K562 (cell line): ENCODE results near the gene VSIG4. TPM values are rescaled to one million over a fixed set of nuclear protein-coding genes. Genes with fewer than 3 reads are reported as not detected.

Source experiments
- CBFA2T3 ChIP-seq: fragments of 450-650 bp; IDR thresholded peaks from 2 replicates; pipeline ENCODE4 v1.6.1; 2017
- EZH2 ChIP-seq: IDR thresholded peaks from 2 replicates; pipeline ENCODE4 v1.6.1; 2012; ENCODE audit warnings: low read depth, mild to moderate bottlenecking, inconsistent platforms, low read length, borderline replicate concordance
- HDAC2 ChIP-seq: fragments of 450-650 bp; IDR thresholded peaks from 2 replicates; pipeline ENCODE4 v1.6.1; 2016; ENCODE audit warnings: mild to moderate bottlenecking
- HSF4 ChIP-seq: fragments of 250-450 bp; sonication (Bioruptor Pico); IDR thresholded peaks from 2 replicates; pipeline ENCODE4 v2.1.2; 2022; ENCODE audit warnings: mild to moderate bottlenecking, moderate library complexity, borderline replicate concordance
- POLR2H ChIP-seq: IDR thresholded peaks from 2 replicates; pipeline ENCODE4 v1.6.1; 2016; ENCODE audit warnings: missing genetic modification characterization, low read depth, mild to moderate bottlenecking, control low read depth, missing compliant biosample characterization, moderate library complexity
- RAD21 ChIP-seq, 2 experiments: fragments of 250-450 bp in 1 of 2; fragments of 450-650 bp in 1 of 2; sonication (Bioruptor Pico) in 1 of 2; formaldehyde crosslinking in 1 of 2; IDR thresholded peaks in 1 of 2; conservative IDR thresholded peaks in 1 of 2; 2 replicates each; pipeline versions ENCODE4 v1.4.0 to v1.8.0; 2020 to 2022; ENCODE audit warnings: mild to moderate bottlenecking in 2 of 2, moderate library complexity in 1 of 2
- SRSF7 ChIP-seq: fragments of 200-400 bp; formaldehyde crosslinking; optimal IDR thresholded peaks from 2 replicates; pipeline ENCODE3; 2017; ENCODE audit warnings: mild to moderate bottlenecking, low read depth, low read length
- THRAP3 ChIP-seq: fragments of 450-650 bp; IDR thresholded peaks from 2 replicates; pipeline ENCODE4 v1.6.1; 2016; ENCODE audit warnings: mild to moderate bottlenecking, inconsistent platforms, borderline replicate concordance
- polyA plus RNA-seq, 8 experiments: library from polyadenylated mRNA; depleted of rRNA in 4 of 8; stranded (reverse) in 5 of 8; unstranded in 3 of 8; fragments of >200 nt; fragmentation: Nextera tagmentation in 2 of 8; fragmentation: Illumina TruSeq in 1 of 8; extraction: Ambion mirVana in 2 of 8; extraction: Trizol in 1 of 8; gene quantifications; 2 replicates each; pipeline versions ENCODE4 v1.2.1 to v1.2.3, GENCODE V29; 2011 to 2014; ENCODE audit warnings: inconsistent platforms in 1 of 8, missing spikeins in 1 of 8
- total RNA-seq, 7 experiments: library from RNA; depleted of rRNA in 6 of 7; stranded (reverse); fragments of >200 nt in 6 of 7; fragmentation: Illumina TruSeq in 2 of 7; extraction: Trizol in 2 of 7; gene quantifications; 2 replicates each; pipeline versions ENCODE4 v1.2.1 to v1.2.3, GENCODE V29; 2011 to 2021; ENCODE audit warnings: low replicate concordance in 1 of 7
- TF ChIP-seq, protein P1 (sequence below): sonication (generic); formaldehyde crosslinking; IDR thresholded peaks from 2 replicates; pipeline ENCODE4 v1.8.1; 2023; ENCODE audit warnings: mild to moderate bottlenecking, missing genetic modification reagents
- TF ChIP-seq, protein P2 (sequence below): fragments of 450-650 bp; formaldehyde crosslinking; IDR thresholded peaks from 2 replicates; pipeline ENCODE4 v1.4.0; 2022; ENCODE audit warnings: missing genetic modification characterization
- TF ChIP-seq, protein P3 (sequence below): fragments of 250-450 bp; sonication (Bioruptor Pico); IDR thresholded peaks from 2 replicates; pipeline ENCODE4 v1.5.0; 2020; ENCODE audit warnings: mild to moderate bottlenecking, borderline replicate concordance
- TF ChIP-seq, protein P4 (sequence below): sonication (generic); formaldehyde crosslinking; IDR thresholded peaks from 2 replicates; pipeline ENCODE4 v1.4.0; 2020; ENCODE audit warnings: mild to moderate bottlenecking, missing genetic modification reagents
- TF ChIP-seq, protein P5 (sequence below): fragments of 250-450 bp; sonication (Bioruptor Pico); IDR thresholded peaks from 2 replicates; pipeline ENCODE4 v1.8.0; 2022; ENCODE audit warnings: moderate library complexity, mild to moderate bottlenecking, inconsistent platforms
- TF ChIP-seq, protein P6 (sequence below), 2 experiments: IDR thresholded peaks; 2 replicates each; pipeline ENCODE4 v1.6.1; 2012; ENCODE audit warnings: improper control_type of control experiment in 2 of 2, low read depth in 2 of 2, low read length in 2 of 2, borderline replicate concordance in 1 of 2

VSIG4 gene
- total and polyA plus RNA-seq, 9 of the 15 experiments (the other 6 are each of a cell fraction or from before 2014, with no cell fraction given): 0.22 to 1.6 (median 0.46) TPM; not detected in 1

DNA sequence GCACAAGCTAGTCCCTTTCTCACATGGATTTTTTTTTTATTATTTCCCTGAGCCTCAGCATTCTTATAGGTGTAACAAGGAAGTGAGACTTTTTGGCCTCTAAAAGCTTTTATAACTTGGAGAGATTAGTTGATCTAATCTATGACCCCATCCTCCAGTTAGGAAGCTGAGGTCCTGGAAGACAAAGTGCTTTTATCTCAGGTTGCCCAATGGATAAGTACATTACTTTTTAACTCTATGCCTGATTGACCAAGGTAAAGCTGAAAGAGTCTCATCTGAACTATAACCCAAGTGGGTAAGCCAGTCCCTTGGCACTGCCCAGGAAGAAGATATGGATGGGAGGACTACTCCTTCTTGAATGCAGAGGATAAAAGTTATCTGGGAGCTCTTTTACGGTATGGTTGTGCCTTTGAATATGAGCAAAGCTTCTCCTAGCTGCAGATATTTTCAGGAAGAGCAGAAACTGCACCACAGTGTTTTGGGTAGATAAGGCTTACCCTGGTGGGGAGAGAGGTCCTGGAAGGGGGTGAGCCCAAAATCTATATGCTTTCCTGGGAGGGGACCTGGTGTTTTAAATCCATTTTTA lies 40.2 kb downstream of the VSIG4 start (continued):
- TF ChIP-seq, protein P1, sequence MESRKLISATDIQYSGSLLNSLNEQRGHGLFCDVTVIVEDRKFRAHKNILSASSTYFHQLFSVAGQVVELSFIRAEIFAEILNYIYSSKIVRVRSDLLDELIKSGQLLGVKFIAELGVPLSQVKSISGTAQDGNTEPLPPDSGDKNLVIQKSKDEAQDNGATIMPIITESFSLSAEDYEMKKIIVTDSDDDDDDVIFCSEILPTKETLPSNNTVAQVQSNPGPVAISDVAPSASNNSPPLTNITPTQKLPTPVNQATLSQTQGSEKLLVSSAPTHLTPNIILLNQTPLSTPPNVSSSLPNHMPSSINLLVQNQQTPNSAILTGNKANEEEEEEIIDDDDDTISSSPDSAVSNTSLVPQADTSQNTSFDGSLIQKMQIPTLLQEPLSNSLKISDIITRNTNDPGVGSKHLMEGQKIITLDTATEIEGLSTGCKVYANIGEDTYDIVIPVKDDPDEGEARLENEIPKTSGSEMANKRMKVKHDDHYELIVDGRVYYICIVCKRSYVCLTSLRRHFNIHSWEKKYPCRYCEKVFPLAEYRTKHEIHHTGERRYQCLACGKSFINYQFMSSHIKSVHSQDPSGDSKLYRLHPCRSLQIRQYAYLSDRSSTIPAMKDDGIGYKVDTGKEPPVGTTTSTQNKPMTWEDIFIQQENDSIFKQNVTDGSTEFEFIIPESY (CRISPR knock-in tag): no peak
- TF ChIP-seq, protein P2, sequence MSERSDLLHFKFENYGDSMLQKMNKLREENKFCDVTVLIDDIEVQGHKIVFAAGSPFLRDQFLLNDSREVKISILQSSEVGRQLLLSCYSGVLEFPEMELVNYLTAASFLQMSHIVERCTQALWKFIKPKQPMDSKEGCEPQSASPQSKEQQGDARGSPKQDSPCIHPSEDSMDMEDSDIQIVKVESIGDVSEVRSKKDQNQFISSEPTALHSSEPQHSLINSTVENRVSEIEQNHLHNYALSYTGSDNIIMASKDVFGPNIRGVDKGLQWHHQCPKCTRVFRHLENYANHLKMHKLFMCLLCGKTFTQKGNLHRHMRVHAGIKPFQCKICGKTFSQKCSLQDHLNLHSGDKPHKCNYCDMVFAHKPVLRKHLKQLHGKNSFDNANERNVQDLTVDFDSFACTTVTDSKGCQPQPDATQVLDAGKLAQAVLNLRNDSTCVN: no peak
- TF ChIP-seq THRAP3 (no peak), POLR2H (tag) (peak; percentile 91), CBFA2T3 (peak; percentile 48; the same call in 1 of the 2 replicates), SRSF7 (no peak), EZH2 (no peak), HSF4 (CRISPR knock-in tag) (no peak), HDAC2 (peak; percentile 62; the same call in 1 of the 2 replicates), RAD21 (CRISPR knock-in tag; conservative IDR thresholded peaks at IDR 0.05 in 1 of 2, IDR thresholded peaks at IDR 0.05 in 1 of 2) (peak in 1 of 2 experiments; percentile 4; a peak in 1 of 4 replicates)
- TF ChIP-seq, protein P3, sequence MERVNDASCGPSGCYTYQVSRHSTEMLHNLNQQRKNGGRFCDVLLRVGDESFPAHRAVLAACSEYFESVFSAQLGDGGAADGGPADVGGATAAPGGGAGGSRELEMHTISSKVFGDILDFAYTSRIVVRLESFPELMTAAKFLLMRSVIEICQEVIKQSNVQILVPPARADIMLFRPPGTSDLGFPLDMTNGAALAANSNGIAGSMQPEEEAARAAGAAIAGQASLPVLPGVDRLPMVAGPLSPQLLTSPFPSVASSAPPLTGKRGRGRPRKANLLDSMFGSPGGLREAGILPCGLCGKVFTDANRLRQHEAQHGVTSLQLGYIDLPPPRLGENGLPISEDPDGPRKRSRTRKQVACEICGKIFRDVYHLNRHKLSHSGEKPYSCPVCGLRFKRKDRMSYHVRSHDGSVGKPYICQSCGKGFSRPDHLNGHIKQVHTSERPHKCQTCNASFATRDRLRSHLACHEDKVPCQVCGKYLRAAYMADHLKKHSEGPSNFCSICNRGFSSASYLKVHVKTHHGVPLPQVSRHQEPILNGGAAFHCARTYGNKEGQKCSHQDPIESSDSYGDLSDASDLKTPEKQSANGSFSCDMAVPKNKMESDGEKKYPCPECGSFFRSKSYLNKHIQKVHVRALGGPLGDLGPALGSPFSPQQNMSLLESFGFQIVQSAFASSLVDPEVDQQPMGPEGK (CRISPR knock-in tag): no peak
- TF ChIP-seq, protein P4, sequence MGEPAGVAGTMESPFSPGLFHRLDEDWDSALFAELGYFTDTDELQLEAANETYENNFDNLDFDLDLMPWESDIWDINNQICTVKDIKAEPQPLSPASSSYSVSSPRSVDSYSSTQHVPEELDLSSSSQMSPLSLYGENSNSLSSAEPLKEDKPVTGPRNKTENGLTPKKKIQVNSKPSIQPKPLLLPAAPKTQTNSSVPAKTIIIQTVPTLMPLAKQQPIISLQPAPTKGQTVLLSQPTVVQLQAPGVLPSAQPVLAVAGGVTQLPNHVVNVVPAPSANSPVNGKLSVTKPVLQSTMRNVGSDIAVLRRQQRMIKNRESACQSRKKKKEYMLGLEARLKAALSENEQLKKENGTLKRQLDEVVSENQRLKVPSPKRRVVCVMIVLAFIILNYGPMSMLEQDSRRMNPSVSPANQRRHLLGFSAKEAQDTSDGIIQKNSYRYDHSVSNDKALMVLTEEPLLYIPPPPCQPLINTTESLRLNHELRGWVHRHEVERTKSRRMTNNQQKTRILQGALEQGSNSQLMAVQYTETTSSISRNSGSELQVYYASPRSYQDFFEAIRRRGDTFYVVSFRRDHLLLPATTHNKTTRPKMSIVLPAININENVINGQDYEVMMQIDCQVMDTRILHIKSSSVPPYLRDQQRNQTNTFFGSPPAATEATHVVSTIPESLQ (CRISPR knock-in tag): 0 out of 2 replicates have a peak, but pooled peaks have one; percentile 48
- TF ChIP-seq, protein P5, sequence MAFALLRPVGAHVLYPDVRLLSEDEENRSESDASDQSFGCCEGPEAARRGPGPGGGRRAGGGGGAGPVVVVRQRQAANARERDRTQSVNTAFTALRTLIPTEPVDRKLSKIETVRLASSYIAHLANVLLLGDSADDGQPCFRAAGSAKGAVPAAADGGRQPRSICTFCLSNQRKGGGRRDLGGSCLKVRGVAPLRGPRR: no peak
- TF ChIP-seq, protein P6, sequence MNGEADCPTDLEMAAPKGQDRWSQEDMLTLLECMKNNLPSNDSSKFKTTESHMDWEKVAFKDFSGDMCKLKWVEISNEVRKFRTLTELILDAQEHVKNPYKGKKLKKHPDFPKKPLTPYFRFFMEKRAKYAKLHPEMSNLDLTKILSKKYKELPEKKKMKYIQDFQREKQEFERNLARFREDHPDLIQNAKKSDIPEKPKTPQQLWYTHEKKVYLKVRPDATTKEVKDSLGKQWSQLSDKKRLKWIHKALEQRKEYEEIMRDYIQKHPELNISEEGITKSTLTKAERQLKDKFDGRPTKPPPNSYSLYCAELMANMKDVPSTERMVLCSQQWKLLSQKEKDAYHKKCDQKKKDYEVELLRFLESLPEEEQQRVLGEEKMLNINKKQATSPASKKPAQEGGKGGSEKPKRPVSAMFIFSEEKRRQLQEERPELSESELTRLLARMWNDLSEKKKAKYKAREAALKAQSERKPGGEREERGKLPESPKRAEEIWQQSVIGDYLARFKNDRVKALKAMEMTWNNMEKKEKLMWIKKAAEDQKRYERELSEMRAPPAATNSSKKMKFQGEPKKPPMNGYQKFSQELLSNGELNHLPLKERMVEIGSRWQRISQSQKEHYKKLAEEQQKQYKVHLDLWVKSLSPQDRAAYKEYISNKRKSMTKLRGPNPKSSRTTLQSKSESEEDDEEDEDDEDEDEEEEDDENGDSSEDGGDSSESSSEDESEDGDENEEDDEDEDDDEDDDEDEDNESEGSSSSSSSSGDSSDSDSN (IDR thresholded peaks at IDR 0.05; ENCODE audit: borderline replicate concordance in 1 of 2, low read depth in 2 of 2, low read length in 2 of 2): 0 out of 4 replicates have a peak, but pooled peaks of 1 of the 2 experiments have one; percentile 24
